ENCODE results near the gene AP5Z1. TPM values are rescaled to one million over a fixed set of nuclear protein-coding genes. Genes with fewer than 3 reads are reported as not detected.

Gene AP5Z1
- total RNA-seq, 2 donors from 2014 or later, result 30.9 to 61.7 TPM

DNA sequence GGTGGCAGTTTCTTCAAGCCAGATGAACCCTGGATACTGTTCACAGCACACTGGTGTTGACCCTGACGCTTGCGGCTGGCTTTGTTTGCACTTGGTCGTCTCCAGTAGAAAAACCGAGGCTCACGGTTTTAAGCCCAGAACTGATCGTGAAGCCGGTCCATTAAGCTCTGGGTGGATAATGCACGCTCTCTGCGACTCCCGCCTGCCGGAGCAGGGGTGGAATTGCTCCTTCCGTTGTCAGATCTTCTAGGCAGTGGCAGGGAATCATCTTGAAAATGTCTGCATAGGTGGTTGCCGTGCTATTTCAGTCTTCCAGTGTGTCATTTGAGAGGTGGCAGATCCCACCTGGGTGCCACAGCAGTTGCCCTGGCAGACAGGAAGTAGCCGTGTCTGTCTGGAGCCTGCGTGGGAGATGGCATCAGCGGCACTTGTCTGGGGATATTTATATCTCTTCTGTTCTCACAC, 35.9 kb upstream of the AP5Z1 start:
- Histone ChIP-seq H3K36me3 (no peaks in the 10 kb centered on the region), H3K9me3 (no peaks in the 10 kb centered on the region), H3K27me3 (replicated peaks; ENCODE audit: insufficient read depth) (no peaks in the 10 kb centered on the region), H3K4me3 (no peak overlapping the region), H3K27ac (peak overlapping the region in 1 of 2 donors; percentile 20), H3K4me1 (replicated peaks) (peaks cover 6% of the 10 kb centered on the region)
- TF ChIP-seq, protein P1, sequence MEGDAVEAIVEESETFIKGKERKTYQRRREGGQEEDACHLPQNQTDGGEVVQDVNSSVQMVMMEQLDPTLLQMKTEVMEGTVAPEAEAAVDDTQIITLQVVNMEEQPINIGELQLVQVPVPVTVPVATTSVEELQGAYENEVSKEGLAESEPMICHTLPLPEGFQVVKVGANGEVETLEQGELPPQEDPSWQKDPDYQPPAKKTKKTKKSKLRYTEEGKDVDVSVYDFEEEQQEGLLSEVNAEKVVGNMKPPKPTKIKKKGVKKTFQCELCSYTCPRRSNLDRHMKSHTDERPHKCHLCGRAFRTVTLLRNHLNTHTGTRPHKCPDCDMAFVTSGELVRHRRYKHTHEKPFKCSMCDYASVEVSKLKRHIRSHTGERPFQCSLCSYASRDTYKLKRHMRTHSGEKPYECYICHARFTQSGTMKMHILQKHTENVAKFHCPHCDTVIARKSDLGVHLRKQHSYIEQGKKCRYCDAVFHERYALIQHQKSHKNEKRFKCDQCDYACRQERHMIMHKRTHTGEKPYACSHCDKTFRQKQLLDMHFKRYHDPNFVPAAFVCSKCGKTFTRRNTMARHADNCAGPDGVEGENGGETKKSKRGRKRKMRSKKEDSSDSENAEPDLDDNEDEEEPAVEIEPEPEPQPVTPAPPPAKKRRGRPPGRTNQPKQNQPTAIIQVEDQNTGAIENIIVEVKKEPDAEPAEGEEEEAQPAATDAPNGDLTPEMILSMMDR (IDR thresholded peaks at IDR 0.05), result peak in 1 of 4 experiments; percentile 14
- TF ChIP-seq POLR2AphosphoS5 (IDR thresholded peaks at IDR 0.05), result no peak
- intact Hi-C loops (cut with DNase I), result no loop called here
- WGBS, result 47% methylated on average over 16 of the region's 16 CpGs
- no peak for DNase-seq (ENCODE audit: low spot score)

DNA sequence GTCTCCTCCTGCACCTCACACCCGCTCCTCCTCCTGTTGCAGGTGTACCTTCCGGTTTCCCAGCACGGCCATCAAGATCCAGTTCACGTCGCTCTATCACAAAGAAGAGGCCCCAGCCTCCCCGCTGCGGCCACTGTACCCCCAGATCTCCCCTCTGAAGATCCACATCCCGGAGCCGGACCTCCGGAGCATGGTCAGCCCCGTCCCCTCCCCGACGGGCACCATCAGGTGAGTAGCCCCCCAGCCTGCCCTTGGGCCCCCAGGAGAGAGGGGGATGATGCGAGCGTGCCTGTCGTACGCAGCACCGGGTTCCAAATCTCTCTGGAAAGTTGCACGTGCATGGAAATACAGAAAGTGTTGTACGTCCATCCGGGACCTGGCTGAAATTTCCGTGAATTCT, 34.6 kb upstream of the AP5Z1 start:
- Histone ChIP-seq H3K36me3 (no peaks in the 10 kb centered on the region), H3K4me3 (no peak overlapping the region), H3K9me3 (no peaks in the 10 kb centered on the region), H3K27ac (no peak overlapping the region), H3K4me1 (replicated peaks) (peaks cover 8% of the 10 kb centered on the region), H3K27me3 (replicated peaks; ENCODE audit: insufficient read depth) (no peaks in the 10 kb centered on the region)
- intact Hi-C loops (cut with DNase I), result no loop called here
- 95% methylated on average over 22 of the region's 22 CpGs for WGBS
- TF ChIP-seq POLR2AphosphoS5 (IDR thresholded peaks at IDR 0.05), result no peak
- no peak for DNase-seq (ENCODE audit: low spot score)

DNA sequence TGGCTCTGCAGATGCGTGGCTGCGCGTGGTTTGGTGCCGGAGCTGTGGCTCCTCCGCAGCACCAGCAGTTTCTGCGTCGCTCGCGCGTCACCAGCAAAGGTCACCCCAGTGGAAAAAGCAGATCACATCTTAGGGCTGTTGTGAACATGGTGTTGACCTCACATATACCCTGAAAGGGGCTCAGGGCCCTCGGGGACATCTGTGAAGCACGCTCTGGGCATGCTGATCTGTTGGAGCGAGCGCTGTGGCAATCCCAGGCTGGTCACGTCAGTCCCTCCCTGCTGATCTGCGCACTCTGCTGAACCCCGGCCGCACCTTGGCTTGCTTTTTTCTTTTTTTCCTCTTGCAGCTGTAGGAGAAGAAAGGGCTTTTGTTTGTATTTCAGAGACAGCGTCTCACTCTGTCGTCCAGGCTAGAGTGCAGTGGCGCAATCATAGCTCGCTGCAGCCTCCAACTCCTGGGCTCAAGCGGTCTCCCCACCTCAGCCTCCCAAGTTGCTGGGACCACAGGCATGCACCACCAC, 33.3 kb upstream of the AP5Z1 start:
- Histone ChIP-seq H3K36me3 (no peaks in the 10 kb centered on the region), H3K27ac (no peak overlapping the region), H3K9me3 (no peaks in the 10 kb centered on the region), H3K27me3 (replicated peaks; ENCODE audit: insufficient read depth) (no peaks in the 10 kb centered on the region), H3K4me3 (no peak overlapping the region), H3K4me1 (replicated peaks) (peaks cover 8% of the 10 kb centered on the region)
- WGBS, result 91% methylated on average over 23 of the region's 23 CpGs
- DNase-seq (ENCODE audit: low spot score), result no peak
- intact Hi-C loops (cut with DNase I), result no loop called here
- TF ChIP-seq, protein P1 (IDR thresholded peaks at IDR 0.05), result no peak
- TF ChIP-seq POLR2AphosphoS5 (IDR thresholded peaks at IDR 0.05) (no peak), POLR2A (IDR thresholded peaks at IDR 0.05) (no peak)

DNA sequence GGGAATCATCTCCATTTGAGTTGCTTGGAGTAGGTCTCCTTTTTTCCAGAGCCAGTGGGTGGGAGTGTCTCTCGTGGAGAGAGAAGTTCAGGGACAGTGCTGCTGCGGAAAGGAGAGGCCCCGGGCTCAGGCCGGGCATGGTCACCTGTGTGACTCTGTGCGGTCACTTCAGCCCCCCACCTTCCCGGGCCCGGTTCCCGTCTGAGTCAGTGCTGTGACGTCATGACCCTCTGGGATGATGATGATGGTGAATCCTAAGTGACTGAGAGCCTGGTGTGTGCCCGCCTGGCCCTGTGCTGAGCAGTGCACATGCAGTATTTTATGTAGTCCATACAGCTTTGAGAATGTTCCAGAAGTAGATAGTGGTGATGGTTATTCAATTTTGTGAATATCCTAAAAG, 32.6 kb upstream of the AP5Z1 start:
- no peak for TF ChIP-seq POLR2A (IDR thresholded peaks at IDR 0.05)
- TF ChIP-seq, protein P1 (IDR thresholded peaks at IDR 0.05), result no peak
- no peak for TF ChIP-seq POLR2AphosphoS5 (IDR thresholded peaks at IDR 0.05)
- no peak for DNase-seq (ENCODE audit: low spot score)
- Histone ChIP-seq H3K27ac (no peak overlapping the region), H3K9me3 (no peaks in the 10 kb centered on the region), H3K27me3 (replicated peaks; ENCODE audit: insufficient read depth) (no peaks in the 10 kb centered on the region), H3K36me3 (no peaks in the 10 kb centered on the region), H3K4me3 (no peak overlapping the region), H3K4me1 (replicated peaks) (peaks cover 8% of the 10 kb centered on the region)
- intact Hi-C loops (cut with DNase I), result no loop called here
- 89% methylated on average over 10 of the region's 10 CpGs for WGBS

DNA sequence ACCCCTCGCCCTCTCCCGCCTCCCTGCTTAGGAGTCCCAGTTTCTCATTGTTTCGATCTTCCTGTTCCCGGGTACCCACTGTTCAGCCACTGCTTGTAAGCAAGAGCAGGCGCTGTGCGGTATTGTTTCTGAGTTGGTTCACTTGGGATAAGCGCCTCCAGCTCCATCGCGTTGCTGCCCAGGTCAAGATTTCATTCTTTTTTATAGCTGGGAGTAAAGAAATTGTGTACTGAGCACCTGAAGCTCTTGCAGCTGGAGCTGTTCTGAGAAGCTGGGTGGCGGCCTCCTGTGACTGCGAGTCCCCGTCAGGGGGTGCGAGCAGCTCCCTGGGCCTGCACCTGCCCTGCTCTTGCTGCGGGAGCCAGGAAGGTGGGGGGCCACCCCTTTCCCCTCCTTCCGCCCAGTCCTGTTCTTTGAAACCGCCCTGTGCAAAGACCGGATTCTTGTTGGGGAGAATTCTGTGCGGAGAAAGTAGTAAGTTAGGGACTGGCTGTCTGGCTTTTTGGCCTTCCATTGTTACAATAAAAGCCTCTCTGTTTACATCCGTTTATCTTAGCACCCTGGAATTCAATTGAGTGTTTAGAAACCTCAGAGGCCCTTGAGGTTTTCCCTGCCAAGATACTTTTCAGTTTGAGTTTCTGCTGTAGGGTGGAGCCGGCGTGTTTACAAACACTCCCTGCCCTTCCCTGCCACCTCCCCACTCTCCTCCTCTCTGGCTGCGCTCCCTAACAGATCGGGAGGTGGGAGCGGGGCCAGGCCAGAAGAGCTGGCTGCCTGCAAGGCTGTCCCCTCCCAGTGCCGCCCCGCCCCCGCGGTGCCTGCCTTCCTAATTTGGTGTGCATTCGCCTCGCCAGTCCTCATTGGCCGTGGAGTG, 30.8 kb upstream of the AP5Z1 start:
- peak overlapping the region; percentile 1 to 26 for H3K4me3 ChIP-seq

More for the DNA sequence above, 30.8 kb upstream of the AP5Z1 start:
- Histone ChIP-seq H3K27me3 (replicated peaks; ENCODE audit: insufficient read depth) (no peaks in the 10 kb centered on the region), H3K36me3 (no peaks in the 10 kb centered on the region), H3K27ac (peak overlapping the region; percentile 88 to 94), H3K9me3 (no peaks in the 10 kb centered on the region), H3K4me1 (replicated peaks) (peaks cover 5% of the 10 kb centered on the region)
- TF ChIP-seq, protein P1 (IDR thresholded peaks at IDR 0.05), result no peak
- TF ChIP-seq POLR2AphosphoS5 (IDR thresholded peaks at IDR 0.05), result peak; percentile 96
- TF ChIP-seq POLR2A (IDR thresholded peaks at IDR 0.05), result peak; percentile 47
- 6% methylated on average over 31 of the region's 31 CpGs for WGBS
- intact Hi-C loops (cut with DNase I), result loop anchor here (2.0 kb wide), 2 partner anchors 52 to 62 kb away; partner anchors contain the start of gene FOXK1
- peak; percentile 100 for DNase-seq (ENCODE audit: low spot score)

All from prostate gland (tissue), 2 donors.